ENCODE measurements around the gene MAGI1. TPM values are rescaled to one million over a fixed set of nuclear protein-coding genes. Genes with fewer than 3 reads are reported as not detected.

MAGI1 gene
- polyA plus RNA-seq, 5 donors = 17.5 to 29.3 (median 27.6) TPM

- DNase-seq = no peak
These were observed 369.4 kb downstream of the MAGI1 start for GRCh38 chr3:65669163-65669875.

DNA sequence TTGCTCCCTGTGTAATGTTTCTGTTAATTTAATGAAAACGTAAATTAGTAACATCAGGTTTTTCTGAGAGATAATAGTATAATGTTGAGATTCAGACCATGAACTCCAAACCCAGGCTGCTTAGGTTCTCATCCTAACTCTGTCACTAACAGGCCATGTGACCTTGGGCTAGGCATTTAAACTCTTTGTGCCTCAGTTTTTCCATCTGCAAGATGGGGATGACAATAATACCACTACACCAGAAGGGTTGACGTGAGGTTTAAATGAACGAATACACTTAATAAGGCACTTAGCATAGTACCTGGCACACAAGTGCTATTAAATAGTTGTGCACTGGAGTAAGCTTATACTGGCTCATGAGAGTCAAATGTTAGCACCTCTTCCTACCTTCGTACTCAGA is 370.8 kb downstream of the MAGI1 start:
- no peak for DNase-seq

GRCh38 chr3:65666448-65667091 is 372.1 kb downstream of the MAGI1 start:
- DNase-seq = no peak

DNA sequence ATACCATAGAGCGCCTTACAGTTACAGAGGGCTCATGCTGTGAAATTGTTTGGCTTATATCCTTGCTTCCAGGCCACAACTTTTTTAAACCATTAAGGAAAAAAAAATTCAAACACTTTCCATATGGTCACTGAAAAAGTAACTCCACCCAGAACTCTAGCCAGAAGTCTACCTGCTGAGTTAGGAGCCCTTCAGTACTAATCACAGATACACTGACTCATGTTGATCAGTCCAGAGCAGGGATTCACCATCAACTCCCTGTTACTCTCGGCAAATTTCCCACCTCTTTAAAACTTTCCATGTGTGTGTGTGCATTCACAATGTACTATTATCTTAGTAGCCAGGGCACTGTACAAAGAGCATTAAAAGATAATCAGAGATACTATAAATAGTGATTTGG is 372.8 kb downstream of the MAGI1 start:
- no peak for DNase-seq

DNA sequence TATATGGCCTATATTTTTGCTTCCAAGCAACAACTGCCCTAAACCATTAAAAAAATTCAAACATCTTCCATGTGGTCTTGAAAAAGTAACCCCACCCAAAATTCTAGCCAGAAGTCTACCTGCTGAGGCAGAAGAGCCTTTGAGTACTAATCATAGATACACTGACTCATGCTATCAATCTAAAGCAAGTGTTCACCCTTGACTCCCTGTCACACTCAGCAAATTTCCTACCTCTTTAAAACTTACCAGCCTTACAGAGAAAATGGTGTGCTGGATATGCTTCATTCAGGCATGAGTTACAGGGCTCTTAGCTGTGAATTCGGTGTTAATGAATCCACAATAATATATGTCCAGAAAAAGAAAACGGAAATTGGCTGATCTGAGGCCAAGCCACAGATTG is 373.8 kb downstream of the MAGI1 start:
- no peak for DNase-seq

GRCh38 chr3:65664446-65664845 is 374.3 kb downstream of the MAGI1 start:
- no peak for DNase-seq

- DNase-seq = no peak
These were observed 376.6 kb downstream of the MAGI1 start for GRCh38 chr3:65662095-65662494.

DNA sequence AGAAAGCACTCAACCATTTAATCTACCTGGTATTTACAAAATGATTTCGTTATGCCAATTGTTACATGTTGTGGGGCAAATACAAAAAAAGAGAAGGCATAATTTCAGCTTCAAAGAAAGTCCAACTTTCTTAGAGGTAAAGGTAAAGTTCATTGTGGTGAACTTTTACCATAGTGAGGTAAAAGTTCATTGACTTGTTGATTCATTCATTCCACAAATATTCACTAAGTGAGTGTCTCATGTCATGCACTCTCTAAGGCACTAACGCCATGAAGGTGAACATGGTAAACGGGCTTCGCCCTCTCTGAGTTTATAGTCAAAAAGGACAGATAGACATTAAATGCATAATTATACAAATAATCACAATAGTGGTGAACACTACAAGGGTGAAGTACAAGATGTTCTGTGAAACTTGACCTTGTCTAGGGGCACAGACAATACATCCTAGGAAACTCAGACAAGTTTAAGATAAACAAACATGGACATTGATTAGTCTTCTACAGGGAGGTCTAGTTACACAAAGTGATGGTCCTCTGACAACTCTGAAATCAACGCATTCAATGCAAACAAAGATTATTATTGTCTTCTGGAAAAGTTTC is 378.6 kb downstream of the MAGI1 start:
- no peak for DNase-seq

- DNase-seq = no peak
These were observed 379.3 kb downstream of the MAGI1 start for GRCh38 chr3:65659396-65659795.

- DNase-seq = no peak
These were observed 380.3 kb downstream of the MAGI1 start for GRCh38 chr3:65658401-65658800.

DNA sequence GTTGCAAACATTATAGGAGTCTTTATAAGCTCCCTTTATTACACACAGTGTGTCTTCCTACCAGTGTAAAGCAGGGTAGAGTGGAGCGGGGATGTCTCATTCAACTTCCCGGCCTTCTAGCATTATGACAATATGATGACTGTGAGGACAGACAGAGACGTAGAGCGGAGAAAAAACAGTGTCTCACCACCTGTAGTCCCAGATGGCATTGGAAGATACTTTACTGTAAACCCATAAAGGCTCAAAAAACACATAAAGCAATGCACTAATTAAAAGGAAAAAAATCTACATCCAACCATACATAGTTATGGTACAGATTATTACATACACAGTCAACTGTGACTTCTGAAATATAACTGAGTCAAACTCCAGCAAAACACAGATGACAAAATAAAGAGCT is 383.7 kb downstream of the MAGI1 start:
- DNase-seq = no peak

- DNase-seq = no peak
These were observed 385.0 kb downstream of the MAGI1 start for GRCh38 chr3:65653731-65654130.

DNA sequence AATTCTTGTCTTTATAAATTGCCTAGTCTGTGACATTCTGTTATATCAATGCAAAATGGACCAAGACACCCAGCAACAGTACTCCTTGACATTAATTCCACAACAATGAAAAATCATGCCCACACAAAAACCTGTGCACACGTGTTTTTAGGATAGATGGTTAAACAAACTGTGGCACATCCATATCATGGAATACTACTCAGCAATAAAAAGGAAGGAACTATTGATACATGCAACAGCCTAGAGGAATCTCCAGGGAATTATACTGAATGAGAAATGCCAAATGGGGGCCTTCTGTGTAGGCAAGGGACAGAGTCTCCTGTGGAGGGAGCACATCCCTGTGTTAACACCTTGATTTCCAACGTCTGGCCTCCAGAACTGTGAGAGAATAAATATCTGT is 388.5 kb downstream of the MAGI1 start:
- no peak for DNase-seq

DNA sequence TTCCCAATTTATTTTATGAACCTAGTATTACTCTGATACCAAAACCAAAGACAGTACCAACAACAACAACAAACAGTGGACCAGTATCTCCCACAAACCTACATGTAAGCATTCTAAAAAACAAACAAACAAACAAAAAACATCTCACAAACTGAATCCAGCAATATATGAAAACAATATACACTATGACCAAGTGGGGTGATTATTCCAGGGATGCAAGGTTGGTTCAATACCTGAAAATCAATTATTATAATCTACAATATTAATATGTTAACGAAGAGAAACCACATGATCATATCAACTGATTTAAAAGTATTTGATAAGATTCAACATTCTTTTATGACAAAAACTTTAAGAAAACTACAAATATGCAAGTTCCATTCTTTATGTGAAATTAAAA is 391.3 kb downstream of the MAGI1 start:
- DNase-seq = no peak

DNA sequence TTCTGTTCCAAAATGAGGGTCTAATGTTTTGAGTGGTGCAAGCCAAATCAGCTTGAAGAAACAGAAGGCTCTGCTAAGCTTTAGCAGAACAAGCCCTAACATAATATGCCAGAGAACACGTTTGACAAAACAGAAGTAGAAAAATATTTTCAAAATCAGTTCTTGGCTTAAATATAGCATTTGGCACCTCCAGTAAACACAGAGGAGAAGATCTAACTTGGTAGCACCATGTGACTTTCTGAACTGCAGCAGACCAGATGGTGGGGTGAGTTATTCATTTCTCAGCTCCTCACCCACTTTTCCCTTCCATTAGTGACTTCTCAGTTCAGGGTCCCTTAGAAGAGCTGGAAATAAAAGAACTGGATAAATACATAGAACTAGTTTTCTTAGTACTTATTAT is 395.8 kb downstream of the MAGI1 start:
- no peak for DNase-seq

DNA sequence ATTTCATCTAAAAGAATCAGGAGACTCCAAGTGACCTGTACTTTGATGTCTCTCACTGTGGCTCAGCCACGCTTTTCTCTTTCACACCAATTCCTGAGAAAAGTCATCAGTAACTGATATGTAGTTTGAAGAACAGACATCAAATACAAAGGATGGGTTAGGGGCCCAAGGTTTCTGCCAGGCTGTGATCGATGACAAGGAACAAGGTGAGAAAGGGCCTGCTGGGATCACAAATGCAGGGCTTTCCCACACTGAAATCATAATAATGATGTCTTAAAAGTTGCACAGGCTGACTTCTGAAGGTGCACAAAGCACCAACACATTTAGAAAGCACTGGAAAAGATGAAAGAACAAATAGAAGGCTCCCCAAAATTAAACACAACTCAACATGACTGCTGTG is 396.9 kb downstream of the MAGI1 start:
- DNase-seq = no peak

GRCh38 chr3:65641045-65641444 is 397.7 kb downstream of the MAGI1 start:
- no peak for DNase-seq

DNA sequence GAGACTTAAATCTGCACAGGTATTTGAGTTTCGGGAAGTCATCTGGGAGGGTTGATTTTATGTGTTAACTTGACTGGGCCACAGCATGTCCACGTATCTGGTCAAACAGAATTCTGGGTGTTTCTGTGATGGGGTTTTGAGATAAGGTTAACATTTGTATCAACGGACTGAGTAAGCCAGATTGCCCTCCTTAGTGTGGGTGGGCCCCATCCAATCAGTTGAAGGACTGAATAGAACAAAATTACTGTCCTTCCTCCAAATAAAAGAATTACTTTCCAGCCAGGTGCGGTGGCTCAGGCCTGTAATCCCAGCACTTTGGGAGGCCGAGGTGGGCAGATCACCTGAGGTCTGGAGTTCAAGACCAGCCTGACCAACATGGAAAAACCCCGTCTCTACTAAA is 399.3 kb downstream of the MAGI1 start:
- DNase-seq = no peak

DNA sequence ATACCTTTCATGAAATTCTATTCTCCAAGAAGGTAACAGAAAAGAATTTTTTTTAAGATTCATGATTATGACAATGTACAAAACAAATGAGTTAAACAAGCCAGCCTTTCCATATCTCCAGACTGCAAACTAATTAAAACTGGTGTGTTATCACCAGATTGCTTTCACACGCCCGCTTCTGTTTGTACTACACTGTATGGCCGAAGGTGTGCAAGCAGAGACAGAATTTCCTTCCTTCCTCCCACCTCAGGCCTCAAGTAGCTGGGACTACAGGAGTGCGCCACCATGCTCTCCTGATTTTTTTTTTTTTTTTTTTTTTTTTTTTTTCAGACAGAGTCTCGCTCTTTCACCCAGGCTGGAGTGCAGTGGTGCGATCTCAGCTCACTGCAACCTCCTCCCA is 400.4 kb downstream of the MAGI1 start:
- DNase-seq = no peak

DNA sequence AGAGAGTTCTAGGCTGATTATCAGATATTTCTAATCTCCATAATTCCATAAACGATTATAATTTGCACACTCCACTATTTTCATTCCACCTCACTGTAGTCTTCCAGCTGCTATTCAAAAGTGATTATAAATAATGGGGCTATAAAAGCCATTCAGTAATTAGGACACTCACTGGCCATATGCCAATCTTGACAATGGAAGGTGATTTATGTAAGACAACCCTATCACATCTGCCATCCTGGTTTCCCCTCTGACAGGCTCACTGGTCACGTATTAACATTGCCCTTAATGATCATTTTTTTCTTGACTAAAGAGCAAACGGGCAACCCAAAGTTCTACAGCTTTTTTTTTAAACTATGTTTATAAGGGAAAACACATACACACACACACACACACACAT is 402.4 kb downstream of the MAGI1 start:
- no peak for DNase-seq

DNA sequence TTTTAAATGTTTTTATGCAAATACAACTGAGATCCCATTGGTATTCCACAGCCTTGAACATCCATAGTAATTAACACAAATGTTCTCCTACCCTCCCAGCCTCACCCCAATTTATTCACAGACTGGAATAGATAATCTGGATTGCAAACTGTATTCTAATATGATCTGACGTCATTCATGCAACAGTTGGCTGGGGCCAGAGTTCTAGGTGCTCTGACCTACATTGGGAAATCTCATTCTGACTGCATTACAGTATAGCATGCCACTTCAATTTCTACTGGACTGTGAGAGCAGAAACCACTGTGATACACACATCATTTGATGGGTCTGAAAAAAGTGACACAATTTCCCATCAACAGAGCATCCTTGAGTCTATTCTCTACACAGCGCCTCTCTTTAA is 403.1 kb downstream of the MAGI1 start:
- DNase-seq = no peak

- DNase-seq = no peak
These were observed 405.6 kb downstream of the MAGI1 start for GRCh38 chr3:65633018-65633638.

DNA sequence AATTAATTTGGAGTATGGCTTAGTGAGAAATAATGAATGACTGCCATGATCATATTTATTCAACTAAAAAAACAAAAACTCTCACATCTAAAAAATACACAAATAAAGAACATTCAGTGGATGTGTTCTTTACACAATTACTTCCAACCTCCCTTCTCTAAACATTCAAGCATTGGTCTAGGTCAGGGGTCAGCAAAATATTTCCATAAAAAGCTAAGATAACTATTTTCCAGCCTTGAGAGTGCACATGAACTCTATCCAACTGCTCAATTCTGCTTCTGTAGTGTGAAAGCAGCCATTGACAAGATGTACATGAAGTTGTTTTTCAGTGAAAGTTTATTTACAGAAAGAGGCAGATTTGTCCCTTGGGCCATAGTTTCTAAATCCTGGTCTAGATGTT is 406.3 kb downstream of the MAGI1 start:
- no peak for DNase-seq

All from right lung (tissue), 5 donors.